Psoas muscle (tissue), 8 donors: ENCODE results near the gene RBM47. TPM values are rescaled to one million over a fixed set of nuclear protein-coding genes. Genes with fewer than 3 reads are reported as not detected.
"Not testable (repeated sequence)": the region's sequence is repeated elsewhere in the genome, so short reads cannot be mapped to it uniquely, and the experiment has no call there.

Experiments
- ATAC-seq, 4 donors: fragments of 200-7000 bp; cut with Tn5 transposase; one replicate each; pipeline ENCODE4 v1.9.1; 2020; ENCODE audit warnings: moderate library complexity in 3 of 4, mild to moderate bottlenecking in 2 of 4
- DNase-seq, 2 donors: peaks; one replicate each; pipeline ENCODE4 v3.0.0-alpha.2; 2020
- H3K27ac ChIP-seq: fragments of 200-600 bp; one replicate; pipeline ENCODE4 v1.8.0; 2022
- H3K27me3 ChIP-seq, 3 donors: fragments of 200-600 bp in 1 of 3; one replicate each; pipeline versions ENCODE4 v1.6.1 to v1.8.0; 2013 to 2022; ENCODE audit warnings: low read length in 2 of 3, mild to moderate bottlenecking in 2 of 3, moderate library complexity in 1 of 3; ENCODE audit not compliant: insufficient read depth in 3 of 3
- H3K36me3 ChIP-seq, 2 donors: fragments of 200-600 bp in 1 of 2; one replicate each; pipeline versions ENCODE4 v1.6.1 to v1.8.0; 2013 to 2022; ENCODE audit warnings: low read depth in 1 of 2, mild to moderate bottlenecking in 1 of 2, moderate library complexity in 1 of 2; ENCODE audit not compliant: insufficient read depth in 1 of 2
- H3K4me1 ChIP-seq: fragments of 200-600 bp; one replicate; pipeline ENCODE4 v1.8.0; 2022
- H3K4me3 ChIP-seq: fragments of 200-600 bp; one replicate; pipeline ENCODE4 v1.8.0; 2022; ENCODE audit warnings: mild to moderate bottlenecking
- H3K9me3 ChIP-seq: fragments of 200-600 bp; one replicate; pipeline ENCODE4 v1.8.0; 2022
- WGBS, 3 donors: extraction: QIAGEN DNeasy Blood & Tissue Kit; methylation state at CpG; one replicate each; pipeline versions ENCODE4 v1.1.6 to v1.1.7; 2013; 5-methylcytosine and 5-hydroxymethylcytosine counted together
- intact Hi-C, 2 donors: fragments of 100-400 bp; cut with DNase I; formaldehyde crosslinking; loops; one replicate each; pipeline versions ENCODE4 v1.11.0 to v1.14.2; 2022
- polyA plus RNA-seq, 3 donors: library from polyadenylated mRNA; stranded (reverse); fragments of 200-250 nt; gene quantifications; one replicate each; pipeline ENCODE4 v1.2.3, GENCODE V29; 2013
- total RNA-seq, 4 donors: library from RNA; stranded (reverse); fragmentation: NEBNext Ultra II Directional in 2 of 4; extraction: Animal tissue kit (Norgen Biotek cat#: 25700) in 2 of 4; gene quantifications; one replicate each; pipeline versions ENCODE4 v1.2.1 to v1.2.4, GENCODE V29; 2021 to 2023
- TF ChIP-seq, protein P1 (sequence below): fragments of 200-600 bp; IDR thresholded peaks from one replicate; pipeline ENCODE4 v1.8.0; 2022; ENCODE audit warnings: antibody characterized with exemption
- donor health status: healthy with polysubstance abuse.
- donor health status: DM: no; HTN: no; CAD: no; lungs with moderate emphysema.
- donor health status: Bipolar disorder and iron deficiency.
- donor health status: healthy.
- donor health status: DM: yes; HTN: yes; CAD: no.
- donor health status: DM: no; HTN: no; CAD: no.
- donor health status: DM: no; HTN: no; CAD: no.
- donor health status: DM: yes; HTN: yes; CAD: no.

Gene RBM47
- total and polyA plus RNA-seq, 7 donors: 0.17 to 2.3 (median 1.2) TPM

- H3K27ac ChIP-seq: peak overlapping the region; percentile 46
- no peaks in the 10 kb centered on the region for H3K36me3 ChIP-seq
- ATAC-seq (peak; percentile 77 to 94 (median 90)), DNase-seq (peak; percentile 31 to 75)
- peak overlapping the region; percentile 11 for H3K4me3 ChIP-seq
- peaks cover 5% of the 10 kb centered on the region for H3K4me1 ChIP-seq
- no peaks in the 10 kb centered on the region for H3K27me3 ChIP-seq
- WGBS, 3 donors: 38 to 41% (median 41%) methylated on average over 7 of the region's 7 CpGs
- intact Hi-C loops: no loop called here
- no peaks in the 10 kb centered on the region for H3K9me3 ChIP-seq
- TF ChIP-seq, protein P1, sequence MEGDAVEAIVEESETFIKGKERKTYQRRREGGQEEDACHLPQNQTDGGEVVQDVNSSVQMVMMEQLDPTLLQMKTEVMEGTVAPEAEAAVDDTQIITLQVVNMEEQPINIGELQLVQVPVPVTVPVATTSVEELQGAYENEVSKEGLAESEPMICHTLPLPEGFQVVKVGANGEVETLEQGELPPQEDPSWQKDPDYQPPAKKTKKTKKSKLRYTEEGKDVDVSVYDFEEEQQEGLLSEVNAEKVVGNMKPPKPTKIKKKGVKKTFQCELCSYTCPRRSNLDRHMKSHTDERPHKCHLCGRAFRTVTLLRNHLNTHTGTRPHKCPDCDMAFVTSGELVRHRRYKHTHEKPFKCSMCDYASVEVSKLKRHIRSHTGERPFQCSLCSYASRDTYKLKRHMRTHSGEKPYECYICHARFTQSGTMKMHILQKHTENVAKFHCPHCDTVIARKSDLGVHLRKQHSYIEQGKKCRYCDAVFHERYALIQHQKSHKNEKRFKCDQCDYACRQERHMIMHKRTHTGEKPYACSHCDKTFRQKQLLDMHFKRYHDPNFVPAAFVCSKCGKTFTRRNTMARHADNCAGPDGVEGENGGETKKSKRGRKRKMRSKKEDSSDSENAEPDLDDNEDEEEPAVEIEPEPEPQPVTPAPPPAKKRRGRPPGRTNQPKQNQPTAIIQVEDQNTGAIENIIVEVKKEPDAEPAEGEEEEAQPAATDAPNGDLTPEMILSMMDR: no peak
Measured at GRCh38 chr4:40395908-40396793, 233.5 kb downstream of the RBM47 start.

GRCh38 chr4:40395166-40395900 is 234.3 kb downstream of the RBM47 start:
- 24 to 32% (median 28%) methylated on average over 4 of the region's 4 CpGs for WGBS, 3 donors
- TF ChIP-seq, protein P1: no peak
- intact Hi-C loops: no loop called here
- H3K27me3 ChIP-seq: no peaks in the 10 kb centered on the region
- peaks cover 5% of the 10 kb centered on the region for H3K4me1 ChIP-seq
- ATAC-seq (peak in 3 of 4 donors; percentile 30 to 41 (median 35)), DNase-seq (no peak)
- no peaks in the 10 kb centered on the region for H3K9me3 ChIP-seq
- peak overlapping the region; percentile 46 for H3K27ac ChIP-seq
- H3K36me3 ChIP-seq: no peaks in the 10 kb centered on the region
- H3K4me3 ChIP-seq: peak overlapping the region; percentile 11

GRCh38 chr4:40394236-40394635 is 235.4 kb downstream of the RBM47 start:
- H3K4me1 ChIP-seq: peaks cover 5% of the 10 kb centered on the region
- ATAC-seq (no peak), DNase-seq (no peak)
- H3K9me3 ChIP-seq: no peaks in the 10 kb centered on the region
- intact Hi-C loops: no loop called here
- H3K36me3 ChIP-seq: no peaks in the 10 kb centered on the region
- H3K27me3 ChIP-seq: no peaks in the 10 kb centered on the region
- WGBS, 3 donors: 66 to 76% (median 73%) methylated on average over 6 of the region's 6 CpGs
- no peak overlapping the region for H3K27ac ChIP-seq
- no peak overlapping the region for H3K4me3 ChIP-seq
- TF ChIP-seq, protein P1: no peak

- intact Hi-C loops, H3K4me3 ChIP-seq, H3K36me3 ChIP-seq, DNase-seq, H3K27me3 ChIP-seq, H3K27ac ChIP-seq, H3K4me1 ChIP-seq, H3K9me3 ChIP-seq, ATAC-seq: not testable (repeated sequence)
- WGBS, 3 donors: 95 to 97% (median 95%) methylated on average over 9 of the region's 9 CpGs
Measured at GRCh38 chr4:40392241-40392640, 237.4 kb downstream of the RBM47 start.

GRCh38 chr4:40389986-40390385 is 239.7 kb downstream of the RBM47 start:
- H3K4me3 ChIP-seq: no peak overlapping the region
- no peaks in the 10 kb centered on the region for H3K36me3 ChIP-seq
- 87 to 90% (median 88%) methylated on average over 4 of the region's 4 CpGs for WGBS, 3 donors
- no peak overlapping the region for H3K27ac ChIP-seq
- no peaks in the 10 kb centered on the region for H3K4me1 ChIP-seq
- TF ChIP-seq, protein P1: no peak
- H3K9me3 ChIP-seq: no peaks in the 10 kb centered on the region
- ATAC-seq: no peak
- no peak for DNase-seq
- no peaks in the 10 kb centered on the region for H3K27me3 ChIP-seq
- intact Hi-C loops: no loop called here
